Left lung (tissue), 10 donors: Measurements from ENCODE around the gene DBN1. TPM values are rescaled to one million over a fixed set of nuclear protein-coding genes. Genes with fewer than 3 reads are reported as not detected.
"Not testable (repeated sequence)": the region's sequence is repeated elsewhere in the genome, so short reads cannot be mapped to it uniquely, and the experiment has no call there.

ENCODE experiments used
- ATAC-seq: fragments of 200-7000 bp; cut with Tn5 transposase; one replicate; pipeline ENCODE4 v1.9.1; 2020; ENCODE audit warnings: moderate library complexity
- DNase-seq, 4 donors: peaks; one replicate each; pipeline ENCODE4 v3.0.0-alpha.2; 2013 to 2020
- H3K27ac ChIP-seq, 2 donors: fragments of 200-600 bp; sonication (generic) in 1 of 2; one replicate each; pipeline versions ENCODE4 v1.5.0 to v1.8.0; 2020 to 2021
- H3K27me3 ChIP-seq, 2 donors: fragments of 200-600 bp; sonication (generic) in 1 of 2; one replicate each; pipeline versions ENCODE4 v1.5.0 to v1.8.0; 2020 to 2021
- H3K36me3 ChIP-seq, 2 donors: fragments of 200-600 bp; sonication (generic) in 1 of 2; one replicate each; pipeline versions ENCODE4 v1.5.0 to v1.8.0; 2020 to 2021
- H3K4me1 ChIP-seq, 2 donors: fragments of 200-600 bp; one replicate each; pipeline ENCODE4 v1.8.0; 2021
- H3K4me3 ChIP-seq, 2 donors: fragments of 200-600 bp; sonication (generic) in 1 of 2; one replicate each; pipeline versions ENCODE4 v1.5.0 to v1.8.0; 2020 to 2021; ENCODE audit warnings: mild to moderate bottlenecking in 1 of 2
- H3K9me3 ChIP-seq, 2 donors: fragments of 200-600 bp; sonication (generic) in 1 of 2; one replicate each; pipeline versions ENCODE4 v1.5.0 to v1.8.0; 2020 to 2021
- intact Hi-C, 2 donors: fragments of 100-400 bp; cut with DNase I; formaldehyde crosslinking; loops; one replicate each; pipeline versions ENCODE4 v1.11.2 to v1.14.2; 2022
- polyA plus RNA-seq, 6 donors: library from polyadenylated mRNA; unstranded; fragments of 120-200 nt; gene quantifications; one replicate each; pipeline ENCODE4 v1.2.1, GENCODE V29; 2013; ENCODE audit not compliant: insufficient read length in 6 of 6
- total RNA-seq, 2 donors: library from RNA; stranded (reverse); fragmentation: NEBNext Ultra II Directional; extraction: Animal tissue kit (Norgen Biotek cat#: 25700); gene quantifications; one replicate each; pipeline ENCODE4 v1.2.1, GENCODE V29; 2021
- TF ChIP-seq, protein P1 (sequence below), 2 donors: fragments of 200-600 bp; sonication (generic) in 1 of 2; IDR thresholded peaks; one replicate each; pipeline versions ENCODE4 v1.5.0 to v1.8.0; 2021; ENCODE audit warnings: antibody characterized with exemption in 2 of 2
- donor health status: DM: no; HTN: yes; CAD: no.
- donor health status: DM: no; HTN: no; CAD: no.

The DBN1 gene
- total and polyA plus RNA-seq, 8 donors = 43.2 to 207 (median 148) TPM

DNA sequence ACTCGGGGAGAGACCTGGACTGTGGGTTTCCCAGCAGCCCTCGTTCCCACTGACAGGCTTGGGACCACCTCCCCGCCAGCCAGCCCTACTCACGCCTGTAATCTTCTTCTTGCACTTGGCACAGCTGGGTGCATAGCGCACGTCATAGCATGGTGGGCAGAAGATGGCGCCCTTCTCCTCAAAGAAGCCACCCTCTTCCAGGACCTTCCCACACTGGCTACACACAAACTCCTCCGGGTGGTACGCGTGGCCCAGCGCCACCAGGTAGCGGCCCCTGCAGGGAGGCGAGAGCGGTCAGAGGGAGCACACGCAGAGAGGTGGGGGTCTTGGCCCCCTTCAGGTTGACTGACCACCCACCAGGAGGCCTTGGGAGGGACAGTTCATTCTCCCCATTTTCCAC, 14.5 kb upstream of the DBN1 start:
- TF ChIP-seq, protein P1, sequence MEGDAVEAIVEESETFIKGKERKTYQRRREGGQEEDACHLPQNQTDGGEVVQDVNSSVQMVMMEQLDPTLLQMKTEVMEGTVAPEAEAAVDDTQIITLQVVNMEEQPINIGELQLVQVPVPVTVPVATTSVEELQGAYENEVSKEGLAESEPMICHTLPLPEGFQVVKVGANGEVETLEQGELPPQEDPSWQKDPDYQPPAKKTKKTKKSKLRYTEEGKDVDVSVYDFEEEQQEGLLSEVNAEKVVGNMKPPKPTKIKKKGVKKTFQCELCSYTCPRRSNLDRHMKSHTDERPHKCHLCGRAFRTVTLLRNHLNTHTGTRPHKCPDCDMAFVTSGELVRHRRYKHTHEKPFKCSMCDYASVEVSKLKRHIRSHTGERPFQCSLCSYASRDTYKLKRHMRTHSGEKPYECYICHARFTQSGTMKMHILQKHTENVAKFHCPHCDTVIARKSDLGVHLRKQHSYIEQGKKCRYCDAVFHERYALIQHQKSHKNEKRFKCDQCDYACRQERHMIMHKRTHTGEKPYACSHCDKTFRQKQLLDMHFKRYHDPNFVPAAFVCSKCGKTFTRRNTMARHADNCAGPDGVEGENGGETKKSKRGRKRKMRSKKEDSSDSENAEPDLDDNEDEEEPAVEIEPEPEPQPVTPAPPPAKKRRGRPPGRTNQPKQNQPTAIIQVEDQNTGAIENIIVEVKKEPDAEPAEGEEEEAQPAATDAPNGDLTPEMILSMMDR (IDR thresholded peaks at IDR 0.05) = no peak
- Histone ChIP-seq H3K4me3 (no peak overlapping the region), H3K36me3 (peaks cover 0 to 100% of the 10 kb centered on the region in 2 donors), H3K9me3 (no peaks in the 10 kb centered on the region), H3K27ac (no peak overlapping the region), H3K27me3 (no peaks in the 10 kb centered on the region), H3K4me1 (peaks cover 0 to 24% of the 10 kb centered on the region in 2 donors)
- ATAC-seq (no peak), DNase-seq (no peak)
- intact Hi-C loops = no loop called here

DNA sequence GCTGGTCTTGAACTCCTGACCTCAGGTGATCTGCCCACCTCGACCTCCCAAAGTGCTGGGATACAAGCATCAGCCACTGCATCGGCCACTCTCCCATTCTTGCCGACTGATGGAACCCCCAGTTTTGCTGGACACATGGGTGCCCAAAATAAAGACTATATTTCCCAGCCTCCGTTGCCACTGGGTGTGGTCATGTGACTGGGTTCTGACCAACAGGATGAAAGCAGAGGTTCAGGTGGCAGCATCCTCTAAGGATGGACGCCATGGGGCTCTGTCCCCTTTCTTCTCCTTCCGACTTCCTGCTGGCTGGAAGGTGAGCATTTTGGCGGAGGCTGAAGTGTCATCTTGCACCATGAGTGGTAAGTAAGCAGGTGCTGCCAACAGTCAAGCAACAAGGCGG, 13.7 kb upstream of the DBN1 start:
- Histone ChIP-seq H3K36me3 (peaks cover 0 to 99% of the 10 kb centered on the region in 2 donors), H3K4me1 (peaks cover 0 to 16% of the 10 kb centered on the region in 2 donors), H3K4me3 (no peak overlapping the region), H3K9me3 (no peaks in the 10 kb centered on the region), H3K27ac (no peak overlapping the region), H3K27me3 (no peaks in the 10 kb centered on the region)
- DNase-seq (no peak), ATAC-seq (no peak)
- intact Hi-C loops = no loop called here
- TF ChIP-seq, protein P1 (IDR thresholded peaks at IDR 0.05) = no peak

DNA sequence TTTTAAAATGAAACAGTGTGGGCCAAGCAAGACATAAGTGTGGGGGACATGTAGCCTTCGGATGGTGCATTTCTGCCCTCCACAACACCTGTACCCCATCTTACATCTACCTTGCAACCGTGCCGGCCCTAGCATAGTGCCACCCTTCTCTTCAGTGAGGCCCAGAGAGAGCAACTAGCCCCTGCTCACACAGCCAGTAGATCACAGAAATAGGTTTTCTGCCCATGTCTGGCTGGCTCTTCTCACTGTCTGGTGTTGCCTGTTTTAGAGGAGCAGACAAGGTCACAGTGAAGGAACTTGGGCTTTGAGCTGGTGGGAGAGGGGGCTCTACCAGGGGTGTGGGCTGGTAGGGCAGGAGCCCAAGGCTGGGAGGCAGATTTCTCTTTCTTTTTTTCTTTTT, 12.8 kb upstream of the DBN1 start:
- no peak overlapping the region for H3K4me3 ChIP-seq
- peaks cover 0 to 99% of the 10 kb centered on the region in 2 donors for H3K36me3 ChIP-seq
- intact Hi-C loops = no loop called here
- ATAC-seq = no peak
- TF ChIP-seq, protein P1 (IDR thresholded peaks at IDR 0.05) = no peak
- no peaks in the 10 kb centered on the region for H3K9me3 ChIP-seq
- H3K27me3 ChIP-seq = no peaks in the 10 kb centered on the region
- DNase-seq = no peak
- H3K27ac ChIP-seq = no peak overlapping the region
- peaks cover 0 to 7% of the 10 kb centered on the region in 2 donors for H3K4me1 ChIP-seq

DNA sequence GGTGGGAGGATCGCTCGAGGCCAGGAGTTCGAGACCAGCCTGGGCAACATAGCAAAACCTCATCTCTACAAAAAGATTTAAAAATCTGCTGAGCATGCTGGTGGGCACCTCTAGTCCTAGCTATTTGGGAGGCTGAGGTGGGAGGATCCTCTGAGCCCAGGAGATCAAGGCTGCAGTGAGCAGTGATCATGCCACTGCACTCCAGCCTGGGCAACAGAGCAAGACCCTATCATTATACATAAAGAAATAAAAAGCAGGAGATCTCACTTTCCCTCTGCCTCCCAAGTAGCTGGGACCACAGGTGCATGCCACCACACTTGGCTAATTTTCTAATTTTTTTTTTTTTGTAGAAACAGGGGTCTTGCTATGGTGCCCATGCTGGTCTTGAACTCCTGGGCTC, 12.3 kb upstream of the DBN1 start:
- H3K9me3 ChIP-seq, ATAC-seq, H3K4me1 ChIP-seq, H3K4me3 ChIP-seq, intact Hi-C loops, H3K27me3 ChIP-seq, H3K27ac ChIP-seq, DNase-seq: not testable (repeated sequence)
- peaks cover 0 to 98% of the 10 kb centered on the region in 2 donors for H3K36me3 ChIP-seq

DNA sequence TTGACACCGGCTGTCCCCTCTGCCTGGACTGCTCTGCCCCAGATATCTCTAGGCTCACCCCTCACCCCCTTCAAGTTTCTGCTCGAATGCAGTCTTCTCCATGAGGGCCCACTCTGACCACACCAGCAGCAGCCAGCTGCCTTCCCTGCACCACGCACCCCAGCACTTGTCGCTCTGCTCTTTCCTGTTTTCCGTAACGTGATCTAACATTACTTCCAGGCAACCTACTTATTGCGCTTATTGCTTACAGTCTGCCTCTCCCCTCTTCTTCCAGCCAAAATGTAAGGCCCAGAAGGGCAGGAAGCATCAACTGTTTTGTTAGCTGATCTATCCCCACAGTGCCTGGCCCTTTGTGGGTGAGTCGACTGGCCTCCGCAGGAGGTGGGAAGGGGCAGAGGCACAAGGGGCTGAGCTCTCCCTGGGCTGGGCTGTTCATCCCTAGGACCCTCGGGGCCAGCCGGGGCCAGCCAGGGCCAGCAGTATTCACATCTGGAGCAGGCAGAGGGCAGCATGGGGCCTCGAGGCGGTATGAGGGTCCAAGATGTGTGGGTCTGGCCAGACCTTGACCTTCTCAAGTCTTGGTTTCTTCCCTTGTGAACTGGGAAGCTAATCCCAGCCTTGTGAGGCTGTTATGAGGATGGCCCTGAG, 11.6 kb upstream of the DBN1 start:
- TF ChIP-seq, protein P1 (IDR thresholded peaks at IDR 0.05) = no peak
- no peak overlapping the region for H3K27ac ChIP-seq
- no peaks in the 10 kb centered on the region for H3K9me3 ChIP-seq
- H3K36me3 ChIP-seq = peaks cover 0 to 90% of the 10 kb centered on the region in 2 donors
- H3K4me1 ChIP-seq = peaks cover 3 to 5% of the 10 kb centered on the region in 2 donors
- no peak overlapping the region for H3K4me3 ChIP-seq
- no peak for DNase-seq
- intact Hi-C loops = no loop called here
- no peaks in the 10 kb centered on the region for H3K27me3 ChIP-seq
- no peak for ATAC-seq
